Muscle of leg (tissue), 11 donors: ENCODE data around the gene CD83. TPM values are rescaled to one million over a fixed set of nuclear protein-coding genes. Genes with fewer than 3 reads are reported as not detected.

Experiments
- DNase-seq: peaks from one replicate; pipeline ENCODE4 v3.0.0; 2013
- H3K27ac ChIP-seq: one replicate; pipeline ENCODE4 v1.5.1; 2013; ENCODE audit warnings: mild to moderate bottlenecking, low read length, control low read depth
- H3K27me3 ChIP-seq: one replicate; pipeline ENCODE4 v1.6.1; 2013; ENCODE audit warnings: low read length; ENCODE audit not compliant: control insufficient read depth, insufficient read depth
- H3K36me3 ChIP-seq: one replicate; pipeline ENCODE4 v1.6.1; 2013; ENCODE audit warnings: low read length; ENCODE audit not compliant: control insufficient read depth, insufficient read depth
- H3K4me1 ChIP-seq: one replicate; pipeline ENCODE4 v1.6.1; 2013; ENCODE audit warnings: low read length; ENCODE audit not compliant: control insufficient read depth, insufficient read depth
- H3K4me3 ChIP-seq: one replicate; pipeline ENCODE4 v1.5.1; 2013; ENCODE audit warnings: low read length, control low read depth
- H3K9me3 ChIP-seq: replicated peaks from 2 replicates; pipeline ENCODE4 v1.6.1; 2013; ENCODE audit warnings: low read depth, low read length; ENCODE audit not compliant: control insufficient read depth
- WGBS: methylation state at CpG from one replicate; pipeline ENCODE4 v1.1.5; 2013; ENCODE audit warnings: missing lambda C conversion rate; ENCODE audit not compliant: insufficient coverage; 5-methylcytosine and 5-hydroxymethylcytosine counted together
- polyA plus RNA-seq, 8 donors: library from polyadenylated mRNA; unstranded; fragments of 120-200 nt; gene quantifications; one replicate each; pipeline versions ENCODE4 v1.2.1 to v1.2.3, GENCODE V29; 2013; ENCODE audit warnings: inconsistent platforms in 1 of 8, low replicate concordance in 1 of 8; ENCODE audit not compliant: insufficient read length in 8 of 8, insufficient read depth in 1 of 8
- total RNA-seq: library from RNA; stranded (reverse); fragments of 120-200 nt; gene quantifications from one replicate; pipeline ENCODE4 v1.2.4, GENCODE V29; 2013

Gene CD83
- total and polyA plus RNA-seq, 9 donors = 8.5 to 15.4 (median 10.1) TPM

- no peak for DNase-seq
- H3K4me3 ChIP-seq = no peak overlapping the region
- peaks cover 2% of the 10 kb centered on the region for H3K9me3 ChIP-seq
- H3K27ac ChIP-seq = no peak overlapping the region
- H3K4me1 ChIP-seq = peaks cover 8% of the 10 kb centered on the region
- WGBS = no CpG with 5 or more reads among the region's 1 CpG
- H3K27me3 ChIP-seq = peaks cover 6% of the 10 kb centered on the region
- no peaks in the 10 kb centered on the region for H3K36me3 ChIP-seq
Measured at GRCh38 chr6:14105547-14105946, 12.0 kb upstream of the CD83 start.

GRCh38 chr6:14107000-14107399 lies 10.6 kb upstream of the CD83 start:
- DNase-seq = no peak
- peaks cover 6% of the 10 kb centered on the region for H3K27me3 ChIP-seq
- no peaks in the 10 kb centered on the region for H3K36me3 ChIP-seq
- H3K4me3 ChIP-seq = no peak overlapping the region
- H3K9me3 ChIP-seq = peaks cover 2% of the 10 kb centered on the region
- H3K4me1 ChIP-seq = peaks cover 8% of the 10 kb centered on the region
- no peak overlapping the region for H3K27ac ChIP-seq

- Histone ChIP-seq H3K9me3 (peaks cover 2% of the 10 kb centered on the region), H3K4me1 (peaks cover 8% of the 10 kb centered on the region), H3K27me3 (peaks cover 4% of the 10 kb centered on the region), H3K36me3 (no peaks in the 10 kb centered on the region), H3K4me3 (no peak overlapping the region), H3K27ac (no peak overlapping the region)
- DNase-seq = no peak
- 100% methylated on average over 1 of the region's 5 CpGs for WGBS
Measured at GRCh38 chr6:14107711-14108494, 9.7 kb upstream of the CD83 start.

- 58% methylated on average over 8 of the region's 14 CpGs for WGBS
- peaks cover 2% of the 10 kb centered on the region for H3K9me3 ChIP-seq
- DNase-seq = peak; percentile 64
- peaks cover 8% of the 10 kb centered on the region for H3K4me1 ChIP-seq
- no peak overlapping the region for H3K27ac ChIP-seq
- H3K4me3 ChIP-seq = no peak overlapping the region
- no peaks in the 10 kb centered on the region for H3K36me3 ChIP-seq
- H3K27me3 ChIP-seq = peaks cover 4% of the 10 kb centered on the region
Measured at GRCh38 chr6:14108571-14109410, 8.8 kb upstream of the CD83 start.

- peaks cover 4% of the 10 kb centered on the region for H3K27me3 ChIP-seq
- H3K27ac ChIP-seq = no peak overlapping the region
- peaks cover 8% of the 10 kb centered on the region for H3K4me1 ChIP-seq
- WGBS = 75% methylated on average over 2 of the region's 4 CpGs
- no peak for DNase-seq
- H3K36me3 ChIP-seq = no peaks in the 10 kb centered on the region
- H3K4me3 ChIP-seq = no peak overlapping the region
- H3K9me3 ChIP-seq = peaks cover 2% of the 10 kb centered on the region
Measured at GRCh38 chr6:14109411-14109826, 8.2 kb upstream of the CD83 start.

- no peak for DNase-seq
- Histone ChIP-seq H3K27me3 (peaks cover 4% of the 10 kb centered on the region), H3K9me3 (peaks cover 2% of the 10 kb centered on the region), H3K36me3 (no peaks in the 10 kb centered on the region), H3K27ac (no peak overlapping the region), H3K4me3 (no peak overlapping the region), H3K4me1 (peaks cover 8% of the 10 kb centered on the region)
- 69% methylated on average over 6 of the region's 11 CpGs for WGBS
Measured at GRCh38 chr6:14110001-14110818, 7.4 kb upstream of the CD83 start.

GRCh38 chr6:14113976-14114375 lies 3.6 kb upstream of the CD83 start:
- no peak for DNase-seq
- Histone ChIP-seq H3K4me1 (peaks cover 15% of the 10 kb centered on the region), H3K36me3 (no peaks in the 10 kb centered on the region), H3K4me3 (no peak overlapping the region), H3K27ac (no peak overlapping the region), H3K9me3 (no peaks in the 10 kb centered on the region), H3K27me3 (peaks cover 1% of the 10 kb centered on the region)
- no CpG with 5 or more reads among the region's 1 CpG for WGBS

- H3K27me3 ChIP-seq = no peaks in the 10 kb centered on the region
- H3K4me3 ChIP-seq = peak overlapping the region; percentile 57
- no peak for DNase-seq
- WGBS = 18% methylated on average over 4 of the region's 10 CpGs
- no peaks in the 10 kb centered on the region for H3K36me3 ChIP-seq
- no peak overlapping the region for H3K27ac ChIP-seq
- H3K9me3 ChIP-seq = no peaks in the 10 kb centered on the region
- peaks cover 11% of the 10 kb centered on the region for H3K4me1 ChIP-seq
Measured at GRCh38 chr6:14118091-14118439, 493 bp downstream of the CD83 start.

- peaks cover 11% of the 10 kb centered on the region for H3K4me1 ChIP-seq
Measured at GRCh38 chr6:14118446-14118845, 874 bp downstream of the CD83 start.

GRCh38 chr6:14119784-14120183 lies 2.2 kb downstream of the CD83 start:
- no peak overlapping the region for H3K27ac ChIP-seq
- no peak overlapping the region for H3K4me3 ChIP-seq
- no peak for DNase-seq
- peaks cover 11% of the 10 kb centered on the region for H3K4me1 ChIP-seq
- 67% methylated on average over 4 of the region's 7 CpGs for WGBS
- H3K36me3 ChIP-seq = no peaks in the 10 kb centered on the region
- no peaks in the 10 kb centered on the region for H3K27me3 ChIP-seq
- H3K9me3 ChIP-seq = no peaks in the 10 kb centered on the region

More at GRCh38 chr6:14118446-14118845, 874 bp downstream of the CD83 start:
- no peak for DNase-seq
- H3K9me3 ChIP-seq = no peaks in the 10 kb centered on the region
- no peak overlapping the region for H3K27ac ChIP-seq
- H3K27me3 ChIP-seq = no peaks in the 10 kb centered on the region
- no peaks in the 10 kb centered on the region for H3K36me3 ChIP-seq
- peak overlapping the region; percentile 57 for H3K4me3 ChIP-seq
- no CpG with 5 or more reads among the region's 2 CpGs for WGBS
